ENCODE data around the gene BTBD9. TPM values are rescaled to one million over a fixed set of nuclear protein-coding genes. Genes with fewer than 3 reads are reported as not detected.

The BTBD9 gene
- total RNA-seq, 4 donors from 2014 or later = 15.4 to 50.0 (median 21.9) TPM

GRCh38 chr6:38170666-38171355 is 468.9 kb downstream of the BTBD9 start:
- Histone ChIP-seq H3K27ac (no peak overlapping the region), H3K9me3 (no peaks in the 10 kb centered on the region), H3K36me3 (peaks cover 18% of the 10 kb centered on the region), H3K4me3 (no peak overlapping the region), H3K27me3 (no peaks in the 10 kb centered on the region), H3K4me1 (no peaks in the 10 kb centered on the region)
- 88% methylated on average over 14 of the region's 14 CpGs for WGBS
- no peak for TF ChIP-seq POLR2A (IDR thresholded peaks at IDR 0.05)
- TF ChIP-seq EP300 (IDR thresholded peaks at IDR 0.05) = no peak
- no peak for DNase-seq (ENCODE audit: low spot score in 2 of 2)

DNA sequence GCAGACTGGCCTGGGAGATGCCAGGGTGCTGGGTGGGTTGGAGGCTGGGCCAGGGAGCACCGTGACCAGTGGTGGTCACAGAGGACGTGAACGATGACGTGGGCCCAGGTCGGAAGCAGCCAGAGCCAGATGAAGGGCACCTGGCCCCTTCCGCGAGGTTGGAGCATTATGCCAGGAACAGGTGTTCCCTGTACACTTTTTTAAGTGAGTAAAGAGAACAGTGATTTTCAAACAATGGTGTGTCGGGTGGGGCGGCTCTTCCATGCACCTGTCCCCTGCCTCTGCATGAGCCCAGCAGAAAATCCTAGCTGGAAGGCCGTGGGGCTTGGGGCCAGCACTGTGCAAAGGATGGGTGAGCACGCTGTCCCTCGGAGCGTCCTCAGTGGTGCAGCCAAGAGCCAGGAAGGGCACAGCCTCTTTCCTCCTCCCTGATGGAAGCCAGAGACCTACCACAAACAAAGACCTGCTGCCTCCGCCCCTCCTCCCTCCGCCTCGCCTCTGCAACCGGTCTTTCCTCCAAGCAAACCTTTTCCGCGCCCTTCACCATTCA is 469.7 kb downstream of the BTBD9 start:
- TF ChIP-seq POLR2A (IDR thresholded peaks at IDR 0.05) = no peak
- TF ChIP-seq CTCF (IDR thresholded peaks at IDR 0.05) = no peak
- no peak for TF ChIP-seq POLR2AphosphoS5 (IDR thresholded peaks at IDR 0.05)
- no peak for TF ChIP-seq EP300 (IDR thresholded peaks at IDR 0.05)
- 85% methylated on average over 16 of the region's 19 CpGs for WGBS
- DNase-seq (ENCODE audit: low spot score in 2 of 2) = no peak
- no peaks in the 10 kb centered on the region for H3K27me3 ChIP-seq
- no peaks in the 10 kb centered on the region for H3K4me1 ChIP-seq
- H3K36me3 ChIP-seq = peaks cover 17% of the 10 kb centered on the region
- H3K4me3 ChIP-seq = no peak overlapping the region
- H3K27ac ChIP-seq = no peak overlapping the region
- H3K9me3 ChIP-seq = no peaks in the 10 kb centered on the region

DNA sequence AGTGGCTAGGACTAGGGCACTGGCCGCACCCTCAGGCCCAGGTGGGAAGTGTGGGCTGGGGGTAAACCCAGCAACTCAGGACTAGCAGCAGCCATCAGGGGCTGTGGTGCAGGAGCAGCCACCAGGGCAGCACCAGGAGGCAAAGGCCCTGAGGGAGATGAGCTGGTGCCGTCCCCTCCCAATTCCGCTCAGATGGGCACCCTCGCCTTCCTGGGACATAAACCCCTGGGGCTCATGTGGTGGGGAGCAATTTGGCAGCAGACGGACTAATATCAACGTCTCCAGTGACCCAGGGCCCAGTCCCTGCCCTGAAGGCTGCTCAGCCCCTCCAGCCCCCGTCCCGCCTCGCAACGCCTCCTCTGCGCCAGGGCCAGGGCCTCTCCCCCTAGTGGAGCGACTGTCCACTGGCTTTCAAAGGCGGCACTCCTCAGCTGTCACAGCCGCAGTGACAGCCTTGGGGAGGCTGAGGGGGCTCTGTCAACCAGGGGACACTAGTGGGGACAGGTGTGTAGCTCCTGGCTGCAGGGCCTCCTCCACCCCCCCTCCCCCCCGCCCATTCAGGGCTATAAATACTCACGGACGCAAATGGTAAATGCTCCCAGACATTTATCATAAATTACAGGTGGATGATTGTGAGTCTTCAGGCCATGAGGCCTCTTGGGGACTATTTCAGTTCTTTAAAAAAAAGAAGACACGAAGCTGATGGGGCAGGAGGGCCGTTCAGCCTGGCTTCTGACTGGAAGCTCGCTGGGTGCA is 470.3 kb downstream of the BTBD9 start:
- Histone ChIP-seq H3K27ac (no peak overlapping the region), H3K27me3 (no peaks in the 10 kb centered on the region), H3K4me1 (peaks cover 4% of the 10 kb centered on the region), H3K36me3 (peaks cover 10% of the 10 kb centered on the region), H3K9me3 (no peaks in the 10 kb centered on the region), H3K4me3 (no peak overlapping the region)
- no peak for TF ChIP-seq POLR2AphosphoS5 (IDR thresholded peaks at IDR 0.05)
- TF ChIP-seq EP300 (IDR thresholded peaks at IDR 0.05) = no peak
- no peak for TF ChIP-seq CTCF (IDR thresholded peaks at IDR 0.05)
- no peak for TF ChIP-seq POLR2A (IDR thresholded peaks at IDR 0.05)
- DNase-seq (ENCODE audit: low spot score in 2 of 2) = no peak
- WGBS = 76% methylated on average over 6 of the region's 20 CpGs

- Histone ChIP-seq H3K4me1 (peaks cover 4% of the 10 kb centered on the region), H3K36me3 (peaks cover 5% of the 10 kb centered on the region), H3K4me3 (no peak overlapping the region), H3K27ac (no peak overlapping the region), H3K27me3 (no peaks in the 10 kb centered on the region), H3K9me3 (no peaks in the 10 kb centered on the region)
- DNase-seq (ENCODE audit: low spot score in 2 of 2) = no peak
- TF ChIP-seq POLR2AphosphoS5 (IDR thresholded peaks at IDR 0.05) (no peak), CTCF (IDR thresholded peaks at IDR 0.05) (no peak), EP300 (IDR thresholded peaks at IDR 0.05) (no peak), POLR2A (IDR thresholded peaks at IDR 0.05) (no peak)
- 96% methylated on average over 4 of the region's 8 CpGs for WGBS
Measured at GRCh38 chr6:38168699-38169098, 471.0 kb downstream of the BTBD9 start.

DNA sequence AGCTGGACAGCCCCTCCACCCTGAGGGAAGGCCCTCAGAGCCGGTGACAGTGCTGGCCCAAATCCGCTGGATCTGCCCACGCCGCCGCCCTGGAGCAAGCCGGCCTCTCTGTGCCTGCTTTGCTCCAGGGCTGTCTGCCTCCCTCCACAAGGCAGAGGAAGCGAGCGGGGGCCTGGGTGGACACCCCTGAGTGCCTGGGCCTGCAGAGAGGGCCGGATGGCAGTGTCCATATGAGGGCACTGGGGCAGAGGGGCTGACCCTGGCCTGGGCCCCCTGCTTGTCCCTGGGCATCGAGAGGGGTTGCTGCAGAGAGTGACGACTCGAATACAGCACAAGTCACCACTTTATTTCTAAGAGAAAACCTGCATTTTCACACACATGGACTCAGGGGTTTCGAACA is 471.6 kb downstream of the BTBD9 start:
- H3K4me3 ChIP-seq = no peak overlapping the region
- no peaks in the 10 kb centered on the region for H3K9me3 ChIP-seq
- no peak for TF ChIP-seq POLR2AphosphoS5 (IDR thresholded peaks at IDR 0.05)
- no peak for TF ChIP-seq POLR2A (IDR thresholded peaks at IDR 0.05)
- TF ChIP-seq CTCF (IDR thresholded peaks at IDR 0.05) = no peak
- TF ChIP-seq EP300 (IDR thresholded peaks at IDR 0.05) = no peak
- H3K27me3 ChIP-seq = no peaks in the 10 kb centered on the region
- DNase-seq (ENCODE audit: low spot score in 2 of 2) = no peak
- 85% methylated on average over 13 of the region's 13 CpGs for WGBS
- H3K27ac ChIP-seq = no peak overlapping the region
- H3K4me1 ChIP-seq = peaks cover 4% of the 10 kb centered on the region
- H3K36me3 ChIP-seq = no peaks in the 10 kb centered on the region
